H1 (cell line): Measurements from ENCODE around the gene SHROOM4. TPM values are rescaled to one million over a fixed set of nuclear protein-coding genes. Genes with fewer than 3 reads are reported as not detected.

ENCODE experiments used
- CTCF ChIA-PET: fragments of 300-600 bp; sonication (Branson Sonifier 250); formaldehyde crosslinking; loops from one replicate; lab custom pipeline; 2021; ENCODE audit not compliant: partially characterized antibody; lab: Charles Lee
- POLR2A ChIA-PET: fragments of 300-600 bp; sonication (Branson Sonifier 250); formaldehyde crosslinking; loops from one replicate; lab custom pipeline; 2021; ENCODE audit warnings: inconsistent platforms; ENCODE audit not compliant: partially characterized antibody; lab: Charles Lee
- DNase-seq, 2 experiments: peaks; one replicate each; pipeline versions ENCODE4 v3.0.0 to v3.0.0-alpha.2; 2010 to 2022; ENCODE audit warnings: low spot score in 2 of 2, low read depth in 1 of 2, mixed read lengths in 1 of 2
- FAIRE-seq: peaks from 2 replicates; lab custom pipeline; 2011; peaks lifted over from hg19 to GRCh38; lab: Jason Lieb, UNC
- H2AFZ ChIP-seq: 2 replicates; pipeline ENCODE4 v1.8.1; 2012; ENCODE audit warnings: low read length, inconsistent platforms
- H2AK5ac ChIP-seq: 2 replicates; pipeline ENCODE4 v1.6.1; 2013; ENCODE audit warnings: low read depth, low read length
- H2BK120ac ChIP-seq: replicated peaks from 2 replicates; pipeline ENCODE3; 2013; ENCODE audit warnings: low read depth, low read length, inconsistent platforms
- H2BK12ac ChIP-seq: 2 replicates; pipeline ENCODE4 v1.6.1; 2013; ENCODE audit warnings: low read depth, low read length
- H2BK15ac ChIP-seq: 2 replicates; pipeline ENCODE4 v1.6.1; 2013; ENCODE audit warnings: low read length
- H2BK20ac ChIP-seq: 2 replicates; pipeline ENCODE4 v1.6.1; 2013; ENCODE audit warnings: low read length
- H2BK5ac ChIP-seq: 2 replicates; pipeline ENCODE4 v1.6.1; 2013; ENCODE audit warnings: low read depth, low read length
- H3K14ac ChIP-seq: 2 replicates; pipeline ENCODE4 v1.6.1; 2013; ENCODE audit warnings: inconsistent platforms; ENCODE audit not compliant: insufficient read length
- H3K18ac ChIP-seq: 2 replicates; pipeline ENCODE4 v1.6.1; 2013; ENCODE audit warnings: low read length; ENCODE audit errors: extremely low read depth
- H3K23ac ChIP-seq: 2 replicates; pipeline ENCODE4 v1.6.1; 2013; ENCODE audit warnings: inconsistent platforms; ENCODE audit not compliant: insufficient read length
- H3K23me2 ChIP-seq: 2 replicates; pipeline ENCODE4 v1.6.1; 2013; ENCODE audit warnings: low read depth, low read length
- H3K27ac ChIP-seq: 2 replicates; pipeline ENCODE4 v1.6.1; 2011; ENCODE audit warnings: low read depth, low read length, inconsistent platforms
- H3K27me3 ChIP-seq, 4 experiments: replicated peaks in 1 of 4; 1 replicate in 1 of 4; 2 replicates in 3 of 4; pipeline versions ENCODE4 v1.6.1 to v1.8.1; 2011 to 2013; ENCODE audit warnings: low read length in 3 of 4, mild to moderate bottlenecking in 3 of 4, inconsistent platforms in 2 of 4, mixed read lengths in 2 of 4, moderate library complexity in 1 of 4; ENCODE audit not compliant: control insufficient read depth in 3 of 4, insufficient read depth in 3 of 4; ENCODE audit errors: extremely low read depth in 1 of 4
- H3K36me3 ChIP-seq, 4 experiments: 2 replicates each; pipeline versions ENCODE4 v1.6.1 to v1.8.1; 2011 to 2013; ENCODE audit warnings: mild to moderate bottlenecking in 4 of 4, low read length in 3 of 4, moderate library complexity in 2 of 4, control low read depth in 1 of 4, inconsistent platforms in 1 of 4; ENCODE audit not compliant: insufficient read depth in 4 of 4, control insufficient read depth in 2 of 4
- H3K4ac ChIP-seq: replicated peaks from 2 replicates; pipeline ENCODE3; 2013; ENCODE audit warnings: low read length, low read depth, mixed read lengths, inconsistent platforms; ENCODE audit not compliant: insufficient read length
- H3K4me1 ChIP-seq, 4 experiments: replicated peaks in 1 of 4; 1 replicate in 1 of 4; 2 replicates in 3 of 4; pipeline versions ENCODE4 v1.6.1 to v1.8.1; 2011 to 2013; ENCODE audit warnings: low read length in 3 of 4, inconsistent platforms in 2 of 4, mixed read lengths in 1 of 4; ENCODE audit not compliant: insufficient read depth in 4 of 4, control insufficient read depth in 3 of 4
- H3K4me2 ChIP-seq, 2 experiments: 2 replicates each; pipeline versions ENCODE4 v1.6.1 to v1.8.1; 2011 to 2013; ENCODE audit warnings: low read depth in 2 of 2, low read length in 2 of 2, control low read depth in 1 of 2, inconsistent platforms in 1 of 2, mild to moderate bottlenecking in 1 of 2; ENCODE audit not compliant: insufficient read depth in 1 of 2
- H3K4me3 ChIP-seq, 4 experiments: fragments of 200-600, 300-600 bp in 1 of 4; sonication (generic), shearing (Covaris generic), sonication (Bioruptor Twin) in 1 of 4; 2 replicates each; pipeline versions ENCODE4 v1.5.1 to v1.8.1; 2011 to 2016; ENCODE audit warnings: low read length in 4 of 4, low read depth in 3 of 4, control low read depth in 2 of 4, inconsistent platforms in 2 of 4, mild to moderate bottlenecking in 2 of 4, mixed read lengths in 1 of 4, moderate library complexity in 1 of 4; ENCODE audit not compliant: insufficient read depth in 2 of 4; ENCODE audit errors: extremely low read depth in 1 of 4
- H3K56ac ChIP-seq: replicated peaks from 2 replicates; pipeline ENCODE3; 2013; ENCODE audit warnings: low read depth, mild to moderate bottlenecking, mixed read lengths, low read length, inconsistent platforms; ENCODE audit not compliant: insufficient read length
- H3K79me1 ChIP-seq: 2 replicates; pipeline ENCODE4 v1.6.1; 2013; ENCODE audit warnings: low read depth, low read length, control low read depth
- H3K79me2 ChIP-seq, 2 experiments: 2 replicates each; pipeline versions ENCODE4 v1.6.1 to v1.8.1; 2012 to 2013; ENCODE audit warnings: low read length in 2 of 2, mild to moderate bottlenecking in 2 of 2, inconsistent platforms in 1 of 2; ENCODE audit not compliant: insufficient read depth in 2 of 2, control insufficient read depth in 1 of 2
- H3K9ac ChIP-seq, 4 experiments: replicated peaks in 1 of 4; 1 replicate in 1 of 4; 2 replicates in 3 of 4; pipeline versions ENCODE4 v1.6.1 to v1.8.1; 2011 to 2013; ENCODE audit warnings: low read depth in 3 of 4, low read length in 3 of 4, control low read depth in 2 of 4, mild to moderate bottlenecking in 2 of 4, moderate library complexity in 2 of 4, inconsistent platforms in 1 of 4; ENCODE audit errors: extremely low read depth in 1 of 4
- H3K9me3 ChIP-seq, 2 experiments: 2 replicates each; pipeline versions ENCODE4 v1.6.1 to v1.8.1; 2012 to 2013; ENCODE audit warnings: mild to moderate bottlenecking in 2 of 2, moderate library complexity in 2 of 2, control low read depth in 1 of 2, inconsistent platforms in 1 of 2, low read depth in 1 of 2, low read length in 1 of 2, mixed read lengths in 1 of 2; ENCODE audit not compliant: insufficient read depth in 2 of 2
- H4K20me1 ChIP-seq, 2 experiments: replicated peaks in 1 of 2; 2 replicates each; pipeline versions ENCODE3 to v1.8.1; 2011 to 2013; ENCODE audit warnings: inconsistent platforms in 2 of 2, low read length in 2 of 2, mild to moderate bottlenecking in 1 of 2; ENCODE audit not compliant: insufficient read depth in 2 of 2, control insufficient read depth in 1 of 2
- H4K5ac ChIP-seq: 2 replicates; pipeline ENCODE4 v1.6.1; 2013; ENCODE audit warnings: low read length, low read depth, mixed read lengths, inconsistent platforms; ENCODE audit not compliant: insufficient read length
- H4K8ac ChIP-seq: 2 replicates; pipeline ENCODE4 v1.8.0; 2013; ENCODE audit warnings: mild to moderate bottlenecking, moderate library complexity, low read length, inconsistent platforms; ENCODE audit not compliant: insufficient read depth; ENCODE audit errors: extremely low read depth
- H4K91ac ChIP-seq: replicated peaks from 2 replicates; pipeline ENCODE3; 2013; ENCODE audit warnings: low read length, mixed read lengths, inconsistent platforms; ENCODE audit not compliant: insufficient read length
- JUN ChIP-seq: IDR thresholded peaks from 2 replicates; pipeline ENCODE4 v1.6.1; 2011; ENCODE audit warnings: low read depth, mild to moderate bottlenecking, improper control_type of control experiment, low read length
- TBP ChIP-seq: IDR thresholded peaks from 2 replicates; pipeline ENCODE4 v1.6.1; 2011; ENCODE audit warnings: low read depth, low read length, improper control_type of control experiment
- polyA plus RNA-seq, 7 experiments: library from polyadenylated mRNA; depleted of rRNA in 3 of 7; stranded (reverse) in 5 of 7; unstranded in 2 of 7; fragments of >200 nt in 5 of 7; fragments of 200-250 nt in 2 of 7; gene quantifications; 1 replicate in 5 of 7; 2 replicates in 1 of 7; 4 replicates in 1 of 7; pipeline versions ENCODE4 v1.2.1 to v1.2.3, GENCODE V29; 2011 to 2013; ENCODE audit warnings: missing spikeins in 2 of 7, mixed read lengths in 2 of 7
- total RNA-seq: library from RNA; stranded (reverse); fragmentation: NEBNext Ultra II Directional; extraction: Animal tissue kit (Norgen Biotek cat#: 25700); gene quantifications from 2 replicates; pipeline ENCODE4 v1.2.1, GENCODE V29; 2021

Gene SHROOM4
- total and polyA plus RNA-seq, 2 of the 8 experiments (the other 6 are each of a cell fraction or from before 2014, with no cell fraction given) = 1.6 to 5.6 TPM

DNA sequence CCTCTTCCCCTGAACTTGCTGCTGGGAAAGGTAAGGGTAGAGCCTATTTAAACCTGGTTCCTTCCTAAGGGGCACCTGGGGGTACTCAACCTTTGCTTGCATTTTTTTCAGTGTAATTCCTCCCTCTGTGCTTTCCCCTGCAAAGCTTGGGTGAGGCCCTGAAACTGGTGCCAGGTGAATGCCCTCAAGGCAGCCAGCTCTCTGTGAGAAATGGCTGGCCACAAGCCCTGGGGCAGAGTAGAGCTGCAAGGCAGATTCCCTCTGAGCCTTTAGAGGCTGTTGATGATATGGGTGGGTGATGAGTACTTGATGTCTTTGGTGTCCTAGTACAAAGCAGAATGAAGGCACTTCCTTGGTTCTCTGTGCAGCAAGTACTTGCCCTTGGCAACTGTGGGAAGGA is 217.9 kb downstream of the SHROOM4 start:
- no peak overlapping the region for H3K4me2 ChIP-seq
- no peaks in the 10 kb centered on the region for H3K23me2 ChIP-seq
- H3K18ac ChIP-seq = peak overlapping the region; percentile 60; the same call in 1 of the 2 replicates
- H2BK120ac ChIP-seq = peak overlapping the region; percentile 61
- H2BK15ac ChIP-seq = no peak overlapping the region
- H3K4ac ChIP-seq = peak overlapping the region; percentile 57
- peaks cover 0 to 13% (median 7%) of the 10 kb centered on the region in 4 experiments; a peak in 5 of 7 replicates for H3K4me1 ChIP-seq
- no peaks in the 10 kb centered on the region for H3K36me3 ChIP-seq
- no peak overlapping the region for H4K5ac ChIP-seq
- H3K14ac ChIP-seq = no peak overlapping the region
- H2BK5ac ChIP-seq = peak overlapping the region; percentile 86; the same call in 1 of the 2 replicates
- no peaks in the 10 kb centered on the region for H3K79me1 ChIP-seq
- no peak overlapping the region for H3K56ac ChIP-seq
- H3K27me3 ChIP-seq = no peaks in the 10 kb centered on the region
- no peak overlapping the region; the same call in 1 of the 2 replicates for H3K27ac ChIP-seq
- no peaks in the 10 kb centered on the region for H4K20me1 ChIP-seq
- H3K9me3 ChIP-seq = no peaks in the 10 kb centered on the region
- CTCF ChIA-PET = no interaction called here
- peak overlapping the region; percentile 86 for H4K91ac ChIP-seq
- no peak overlapping the region for H2AFZ ChIP-seq
- peak overlapping the region; percentile 95; the same call in 1 of the 2 replicates for H2AK5ac ChIP-seq
- no peak for DNase-seq
- no peaks in the 10 kb centered on the region for H3K79me2 ChIP-seq
- peak overlapping the region; percentile 88; the same call in 1 of the 2 replicates for H2BK12ac ChIP-seq
- no peak for FAIRE-seq
- no peak overlapping the region for H3K9ac ChIP-seq
- no peak overlapping the region for H3K23ac ChIP-seq
- H2BK20ac ChIP-seq = peak overlapping the region; percentile 90; the same call in 1 of the 2 replicates
- POLR2A ChIA-PET = interaction anchor here (1.3 to 1.5 kb wide), 3 partner anchors 9 to 11 kb away, joined by 3 to 6 read pairs (median 3); no protein-coding TSS in a partner anchor
- no peak overlapping the region for H4K8ac ChIP-seq
- no peak overlapping the region for H3K4me3 ChIP-seq
- TF ChIP-seq TBP (no peak), JUN (no peak)
